ENCODE results near the gene ACSM6. TPM values are rescaled to one million over a fixed set of nuclear protein-coding genes. Genes with fewer than 3 reads are reported as not detected.

The ACSM6 gene
- total and polyA plus RNA-seq, 2 of the 8 experiments (the other 6 are each of a cell fraction or from before 2014, with no cell fraction given) = 0.33 TPM; not detected in 1

DNA sequence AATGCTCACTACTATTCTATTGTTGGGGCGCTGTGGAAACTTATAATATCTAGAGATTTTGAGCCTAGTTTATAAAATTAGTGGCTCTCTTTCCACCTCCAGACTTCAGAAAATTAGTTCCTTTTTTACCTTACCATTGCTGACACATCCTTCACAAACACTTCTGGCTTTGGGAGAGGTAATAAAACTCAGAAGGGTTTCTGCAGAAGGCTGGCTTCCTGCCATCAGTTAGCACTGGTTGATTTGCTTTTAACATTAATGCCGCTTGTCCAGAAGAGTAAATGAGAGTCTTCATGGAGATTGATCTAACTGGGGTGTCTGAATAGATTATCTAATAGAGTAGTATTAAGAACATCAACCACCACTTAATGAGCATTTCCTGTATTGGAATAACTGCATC lies 20.3 kb downstream of the ACSM6 start:
- Histone ChIP-seq H3K36me3 (ENCODE audit: control insufficient read depth in 2 of 4, insufficient read depth in 4 of 4, low read length in 3 of 4) (peaks cover 0 to 3% (median 0%) of the 10 kb centered on the region in 4 experiments; a peak in 1 of 8 replicates), H2BK5ac (ENCODE audit: low read depth, low read length) (no peak overlapping the region), H2BK12ac (ENCODE audit: low read depth, low read length) (no peak overlapping the region), H2AFZ (ENCODE audit: low read length) (no peak overlapping the region), H3K79me1 (ENCODE audit: low read depth, low read length) (no peaks in the 10 kb centered on the region), H4K20me1 (replicated peaks in 1 of 2; ENCODE audit: control insufficient read depth in 1 of 2, insufficient read depth in 2 of 2, low read length in 2 of 2) (no peaks in the 10 kb centered on the region), H3K4ac (replicated peaks; ENCODE audit: insufficient read length, low read depth, low read length) (no peak overlapping the region), H2BK120ac (replicated peaks; ENCODE audit: low read depth, low read length) (no peak overlapping the region), H4K5ac (ENCODE audit: insufficient read length, low read depth, low read length) (no peak overlapping the region), H3K23me2 (ENCODE audit: low read depth, low read length) (no peaks in the 10 kb centered on the region), H3K27ac (ENCODE audit: low read depth, low read length) (no peak overlapping the region), H3K4me3 (ENCODE audit: extremely low read depth in 1 of 4, insufficient read depth in 2 of 4, low read depth in 3 of 4, low read length in 4 of 4) (no peak overlapping the region), H4K8ac (ENCODE audit: extremely low read depth, insufficient read depth, low read length) (no peak overlapping the region), H3K9ac (replicated peaks in 1 of 4; ENCODE audit: extremely low read depth in 1 of 4, low read depth in 3 of 4, low read length in 3 of 4) (no peak overlapping the region), H2BK20ac (ENCODE audit: low read length) (no peak overlapping the region), H3K56ac (replicated peaks; ENCODE audit: insufficient read length, low read depth, low read length) (no peak overlapping the region), H3K4me1 (replicated peaks in 1 of 4; ENCODE audit: control insufficient read depth in 3 of 4, insufficient read depth in 4 of 4, low read length in 3 of 4) (peaks cover 0 to under 1% (median under 1%) of the 10 kb centered on the region in 4 experiments; a peak in 2 of 7 replicates), H3K4me2 (ENCODE audit: insufficient read depth in 1 of 2, low read depth in 2 of 2, low read length in 2 of 2) (no peak overlapping the region), H4K91ac (replicated peaks; ENCODE audit: insufficient read length, low read length) (no peak overlapping the region), H3K18ac (ENCODE audit: extremely low read depth, low read length) (no peak overlapping the region), H3K27me3 (replicated peaks in 1 of 4; ENCODE audit: control insufficient read depth in 3 of 4, extremely low read depth in 1 of 4, insufficient read depth in 3 of 4, low read length in 3 of 4) (no peaks in the 10 kb centered on the region), H2BK15ac (ENCODE audit: low read length) (no peak overlapping the region), H3K79me2 (ENCODE audit: control insufficient read depth in 1 of 2, insufficient read depth in 2 of 2, low read length in 2 of 2) (no peaks in the 10 kb centered on the region), H3K9me3 (ENCODE audit: insufficient read depth in 2 of 2, low read depth in 1 of 2, low read length in 1 of 2) (no peaks in the 10 kb centered on the region), H3K23ac (ENCODE audit: insufficient read length) (no peak overlapping the region), H3K14ac (ENCODE audit: insufficient read length) (no peak overlapping the region), H2AK5ac (ENCODE audit: low read depth, low read length) (no peak overlapping the region)
- TF ChIP-seq, protein P1, sequence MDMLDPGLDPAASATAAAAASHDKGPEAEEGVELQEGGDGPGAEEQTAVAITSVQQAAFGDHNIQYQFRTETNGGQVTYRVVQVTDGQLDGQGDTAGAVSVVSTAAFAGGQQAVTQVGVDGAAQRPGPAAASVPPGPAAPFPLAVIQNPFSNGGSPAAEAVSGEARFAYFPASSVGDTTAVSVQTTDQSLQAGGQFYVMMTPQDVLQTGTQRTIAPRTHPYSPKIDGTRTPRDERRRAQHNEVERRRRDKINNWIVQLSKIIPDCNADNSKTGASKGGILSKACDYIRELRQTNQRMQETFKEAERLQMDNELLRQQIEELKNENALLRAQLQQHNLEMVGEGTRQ (IDR thresholded peaks at IDR 0.05; ENCODE audit: low read length) = no peak
- TF ChIP-seq YY1 (IDR thresholded peaks at IDR 0.05; ENCODE audit: low read depth, low read length) = no peak
- TF ChIP-seq, protein P2, sequence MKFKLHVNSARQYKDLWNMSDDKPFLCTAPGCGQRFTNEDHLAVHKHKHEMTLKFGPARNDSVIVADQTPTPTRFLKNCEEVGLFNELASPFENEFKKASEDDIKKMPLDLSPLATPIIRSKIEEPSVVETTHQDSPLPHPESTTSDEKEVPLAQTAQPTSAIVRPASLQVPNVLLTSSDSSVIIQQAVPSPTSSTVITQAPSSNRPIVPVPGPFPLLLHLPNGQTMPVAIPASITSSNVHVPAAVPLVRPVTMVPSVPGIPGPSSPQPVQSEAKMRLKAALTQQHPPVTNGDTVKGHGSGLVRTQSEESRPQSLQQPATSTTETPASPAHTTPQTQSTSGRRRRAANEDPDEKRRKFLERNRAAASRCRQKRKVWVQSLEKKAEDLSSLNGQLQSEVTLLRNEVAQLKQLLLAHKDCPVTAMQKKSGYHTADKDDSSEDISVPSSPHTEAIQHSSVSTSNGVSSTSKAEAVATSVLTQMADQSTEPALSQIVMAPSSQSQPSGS (IDR thresholded peaks at IDR 0.05; ENCODE audit: low read length) = no peak
- TF ChIP-seq TBP (IDR thresholded peaks at IDR 0.05; ENCODE audit: low read depth, low read length) = no peak
- TF ChIP-seq RFX5 (IDR thresholded peaks at IDR 0.05; ENCODE audit: borderline replicate concordance, low read depth, low read length) = no peak
- TF ChIP-seq, protein P3, sequence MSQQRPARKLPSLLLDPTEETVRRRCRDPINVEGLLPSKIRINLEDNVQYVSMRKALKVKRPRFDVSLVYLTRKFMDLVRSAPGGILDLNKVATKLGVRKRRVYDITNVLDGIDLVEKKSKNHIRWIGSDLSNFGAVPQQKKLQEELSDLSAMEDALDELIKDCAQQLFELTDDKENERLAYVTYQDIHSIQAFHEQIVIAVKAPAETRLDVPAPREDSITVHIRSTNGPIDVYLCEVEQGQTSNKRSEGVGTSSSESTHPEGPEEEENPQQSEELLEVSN (IDR thresholded peaks at IDR 0.05) = no peak
- TF ChIP-seq NRF1 (IDR thresholded peaks at IDR 0.05; ENCODE audit: low read depth, low read length) = no peak
- WGBS, 2 experiments (ENCODE audit: extremely low coverage in 1 of 2, insufficient coverage in 1 of 2, insufficient read length in 1 of 2, insufficient replicate concordance in 2 of 2, low coverage in 1 of 2, low lambda C conversion rate in 2 of 2, missing lambda C conversion rate in 1 of 2) = 93% methylated on average over 2 of the region's 2 CpGs; no CpG with 5 or more reads in 1 of the 2 experiments
- ChIA-PET POLR2A (ENCODE audit: partially characterized antibody) (no interaction called here), CTCF (ENCODE audit: partially characterized antibody) (no interaction called here)
- DNase-seq (ENCODE audit: low read depth in 1 of 2, low spot score in 2 of 2) (no peak), FAIRE-seq (no peak)

Data from H1 (cell line).